CD14-positive monocyte (primary cell): ENCODE data around the gene OTOG. TPM values are rescaled to one million over a fixed set of nuclear protein-coding genes. Genes with fewer than 3 reads are reported as not detected.

Source experiments
- DNase-seq, 3 donors: peaks; one replicate each; pipeline ENCODE4 v3.0.0-alpha.2; 2011 to 2022
- H2AFZ ChIP-seq: 2 replicates; pipeline ENCODE4 v1.6.0; 2012; ENCODE audit warnings: mild to moderate bottlenecking, low read depth, low read length, inconsistent platforms; ENCODE audit not compliant: insufficient read depth, poor library complexity, severe bottlenecking
- H3K27ac ChIP-seq, 2 donors: 1 replicate in 1 of 2; 2 replicates in 1 of 2; pipeline ENCODE4 v1.5.1; 2012 to 2013; ENCODE audit warnings: low read length in 2 of 2, control low read depth in 1 of 2, inconsistent platforms in 1 of 2, low read depth in 1 of 2, mild to moderate bottlenecking in 1 of 2
- H3K27me3 ChIP-seq, 2 donors: one replicate each; pipeline versions ENCODE4 v1.6.0 to v1.6.1; 2011 to 2013; ENCODE audit warnings: low read length in 2 of 2; ENCODE audit not compliant: control insufficient read depth in 2 of 2, insufficient read depth in 2 of 2
- H3K36me3 ChIP-seq, 2 donors: replicated peaks in 1 of 2; 1 replicate in 1 of 2; 2 replicates in 1 of 2; pipeline versions ENCODE4 v1.5.1 to v1.6.1; 2012 to 2013; ENCODE audit warnings: low read length in 2 of 2, control low read depth in 1 of 2, inconsistent platforms in 1 of 2, mild to moderate bottlenecking in 1 of 2; ENCODE audit not compliant: insufficient read depth in 2 of 2, control insufficient read depth in 1 of 2
- H3K4me1 ChIP-seq, 2 donors: 1 replicate in 1 of 2; 2 replicates in 1 of 2; pipeline versions ENCODE4 v1.5.1 to v1.6.1; 2012 to 2013; ENCODE audit warnings: low read length in 2 of 2, control low read depth in 1 of 2, inconsistent platforms in 1 of 2, mild to moderate bottlenecking in 1 of 2, moderate library complexity in 1 of 2; ENCODE audit not compliant: insufficient read depth in 2 of 2, control insufficient read depth in 1 of 2
- H3K4me2 ChIP-seq: replicated peaks from 2 replicates; pipeline ENCODE3; 2012; ENCODE audit warnings: low read length, moderate library complexity, mild to moderate bottlenecking; ENCODE audit not compliant: poor library complexity, severe bottlenecking; ENCODE audit errors: extremely low read depth
- H3K4me3 ChIP-seq, 3 experiments: fragments of 200-600 bp in 1 of 3; sonication (generic) in 1 of 3; replicated peaks in 1 of 3; 1 replicate in 2 of 3; 2 replicates in 1 of 3; pipeline ENCODE4 v1.5.1; 2011 to 2013; ENCODE audit warnings: low read length in 3 of 3, mild to moderate bottlenecking in 3 of 3, control low read depth in 2 of 3, low read depth in 2 of 3, inconsistent platforms in 1 of 3, moderate library complexity in 1 of 3
- H3K79me2 ChIP-seq: 2 replicates; pipeline ENCODE4 v1.6.0; 2012; ENCODE audit warnings: mild to moderate bottlenecking, control low read depth, inconsistent platforms, low read length, moderate library complexity; ENCODE audit not compliant: insufficient read depth
- H3K9ac ChIP-seq: 2 replicates; pipeline ENCODE4 v1.6.0; 2017; ENCODE audit warnings: low read length, mild to moderate bottlenecking; ENCODE audit not compliant: insufficient read depth, poor library complexity, severe bottlenecking
- H3K9me3 ChIP-seq, 2 donors: replicated peaks in 1 of 2; 1 replicate in 1 of 2; 2 replicates in 1 of 2; pipeline versions ENCODE4 v1.5.1 to v1.6.1; 2012 to 2013; ENCODE audit warnings: low read length in 2 of 2, control low read depth in 1 of 2; ENCODE audit not compliant: control insufficient read depth in 1 of 2, insufficient read depth in 1 of 2
- H4K20me1 ChIP-seq: 2 replicates; pipeline ENCODE4 v1.6.0; 2012; ENCODE audit warnings: mild to moderate bottlenecking, low read length, control low read depth, moderate library complexity; ENCODE audit not compliant: insufficient read depth
- H3K27ac Mint-ChIP-seq, 7 donors: one replicate each; pipeline ENCODE4 v1.8.0; 2020; ENCODE audit warnings: mild to moderate bottlenecking in 7 of 7, mixed read lengths in 7 of 7, moderate library complexity in 6 of 7, inconsistent platforms in 2 of 7
- H3K27me3 Mint-ChIP-seq, 3 donors: one replicate each; pipeline ENCODE4 v1.8.0; 2021 to 2022; ENCODE audit warnings: low read depth in 3 of 3, mild to moderate bottlenecking in 3 of 3, mixed read lengths in 3 of 3, moderate library complexity in 3 of 3, inconsistent platforms in 1 of 3
- H3K36me3 Mint-ChIP-seq, 2 donors: one replicate each; pipeline ENCODE4 v1.8.0; 2020; ENCODE audit warnings: mixed read lengths in 2 of 2, inconsistent platforms in 1 of 2, mild to moderate bottlenecking in 1 of 2
- H3K4me1 Mint-ChIP-seq: one replicate; pipeline ENCODE4 v1.8.0; 2020; ENCODE audit warnings: mild to moderate bottlenecking, mixed read lengths
- H3K4me3 Mint-ChIP-seq, 2 donors: one replicate each; pipeline ENCODE4 v1.8.0; 2020; ENCODE audit warnings: mild to moderate bottlenecking in 2 of 2, mixed read lengths in 2 of 2, moderate library complexity in 1 of 2
- H3K9me3 Mint-ChIP-seq, 7 donors: one replicate each; pipeline ENCODE4 v1.8.0; 2020 to 2022; ENCODE audit warnings: mixed read lengths in 7 of 7, mild to moderate bottlenecking in 6 of 7, moderate library complexity in 6 of 7, inconsistent platforms in 2 of 7
- CTCF ChIP-seq: fragments of 200-600 bp; IDR thresholded peaks from one replicate; pipeline ENCODE4 v1.8.0; 2022; ENCODE audit warnings: antibody characterized with exemption, mild to moderate bottlenecking
- WGBS: methylation state at CpG from one replicate; pipeline ENCODE4 v1.1.5; 2013; ENCODE audit warnings: missing lambda C conversion rate; ENCODE audit not compliant: insufficient coverage; 5-methylcytosine and 5-hydroxymethylcytosine counted together
- intact Hi-C, 2 donors: fragments of 100-400 bp; cut with micrococcal nuclease; formaldehyde crosslinking; loops; one replicate each; pipeline versions ENCODE4 v1.15.0 to v1.15.1; 2023
- polyA plus RNA-seq, 3 donors: library from polyadenylated mRNA; depleted of rRNA in 1 of 3; unstranded in 2 of 3; stranded (reverse) in 1 of 3; fragments of 300-500 nt in 2 of 3; fragments of >200 nt in 1 of 3; fragmentation: Illumina TruSeq in 2 of 3; gene quantifications; 1 replicate in 2 of 3; 2 replicates in 1 of 3; pipeline ENCODE4 v1.2.3, GENCODE V29; 2012 to 2021

OTOG gene
- polyA plus RNA-seq, 3 donors = not detected

- H4K20me1 ChIP-seq = no peaks in the 10 kb centered on the region
- H3K9ac ChIP-seq = no peak overlapping the region
- Mint-ChIP-seq H3K27ac (no peak overlapping the region), H3K36me3 (no peaks in the 10 kb centered on the region), H3K27me3 (peaks cover 0 to 4% (median 3%) of the 10 kb centered on the region in 3 donors), H3K4me3 (no peak overlapping the region), H3K4me1 (no peaks in the 10 kb centered on the region), H3K9me3 (peaks cover 0 to 3% (median 0%) of the 10 kb centered on the region in 7 donors)
- intact Hi-C loops = no loop called here
- H3K4me3 ChIP-seq = no peak overlapping the region
- no peak for TF ChIP-seq CTCF
- no peaks in the 10 kb centered on the region for H3K9me3 ChIP-seq
- no peaks in the 10 kb centered on the region for H3K27me3 ChIP-seq
- no peaks in the 10 kb centered on the region for H3K36me3 ChIP-seq
- DNase-seq = no peak
- H3K4me1 ChIP-seq = no peaks in the 10 kb centered on the region
- no peaks in the 10 kb centered on the region for H3K79me2 ChIP-seq
- 98% methylated on average over 6 of the region's 20 CpGs for WGBS
- no peak overlapping the region for H3K27ac ChIP-seq
- H3K4me2 ChIP-seq = no peak overlapping the region
- H2AFZ ChIP-seq = no peak overlapping the region
Observed at GRCh38 chr11:17526931-17527627, 20.0 kb upstream of the OTOG start.

DNA sequence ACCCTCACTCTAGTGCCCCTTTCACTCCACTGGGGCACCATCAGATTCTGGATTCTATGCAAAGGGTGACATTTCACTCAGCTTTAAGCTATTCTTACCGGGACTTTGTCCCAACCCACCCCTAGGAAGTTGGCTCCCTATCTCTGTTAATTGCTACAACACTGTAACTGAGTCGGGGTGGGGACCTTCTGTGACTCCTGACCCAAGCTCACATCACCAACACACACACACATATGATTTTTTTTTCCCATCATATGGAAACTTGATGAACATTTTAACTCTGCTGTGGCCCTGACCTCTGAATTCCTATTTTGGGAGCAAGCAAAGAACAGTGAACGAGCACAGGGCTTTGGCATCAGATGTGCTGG lies 19.4 kb upstream of the OTOG start:
- no peak overlapping the region for H3K9ac ChIP-seq
- H2AFZ ChIP-seq = no peak overlapping the region
- no peak overlapping the region for H3K4me3 ChIP-seq
- H3K27me3 ChIP-seq = no peaks in the 10 kb centered on the region
- H3K4me1 ChIP-seq = no peaks in the 10 kb centered on the region
- H3K79me2 ChIP-seq = no peaks in the 10 kb centered on the region
- H3K9me3 ChIP-seq = no peaks in the 10 kb centered on the region
- WGBS = 88% methylated on average over 2 of the region's 3 CpGs
- no peaks in the 10 kb centered on the region for H4K20me1 ChIP-seq
- H3K4me3 Mint-ChIP-seq = no peak overlapping the region
- H3K4me2 ChIP-seq = no peak overlapping the region
- H3K27me3 Mint-ChIP-seq = peaks cover 0 to 4% (median 3%) of the 10 kb centered on the region in 3 donors
- no peaks in the 10 kb centered on the region for H3K36me3 ChIP-seq
- TF ChIP-seq CTCF = no peak
- peaks cover 0 to 2% (median 0%) of the 10 kb centered on the region in 7 donors for H3K9me3 Mint-ChIP-seq
- H3K36me3 Mint-ChIP-seq = no peaks in the 10 kb centered on the region
- no peak overlapping the region for H3K27ac Mint-ChIP-seq
- H3K27ac ChIP-seq = no peak overlapping the region
- intact Hi-C loops = no loop called here
- no peaks in the 10 kb centered on the region for H3K4me1 Mint-ChIP-seq
- no peak for DNase-seq
